Smooth muscle cell of the brain vasculature (primary cell): Measurements from ENCODE around the gene TP53.
A peak's percentile ranks its signal among the peaks of the same experiment; 100 is the strongest.

Experiments used
- DNase-seq: peaks from one replicate; pipeline ENCODE4 v3.0.0-alpha.2; 2012; ENCODE audit warnings: low read depth, low spot score

Gene TP53

DNA sequence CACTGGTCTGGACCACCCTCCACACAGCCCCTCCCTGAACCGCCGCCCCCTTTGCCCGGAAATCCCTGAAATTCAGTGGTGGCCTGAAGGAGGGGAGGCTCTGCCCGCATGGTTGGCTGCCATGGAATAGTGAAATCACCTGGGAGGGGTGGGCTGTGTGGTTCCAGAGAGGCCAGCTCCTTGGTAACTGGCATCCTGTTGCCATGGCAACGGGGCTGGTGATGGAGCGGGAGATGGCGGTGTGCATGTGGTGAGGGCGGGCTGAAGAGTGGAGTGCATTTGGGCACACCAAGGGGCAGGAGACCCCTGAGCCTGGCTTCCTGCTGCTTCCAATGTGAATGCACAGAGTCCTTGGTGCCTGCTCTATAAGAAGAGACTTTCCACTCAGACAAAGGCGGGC is 20.2 kb upstream of the TP53 start:
- no peak for DNase-seq

DNA sequence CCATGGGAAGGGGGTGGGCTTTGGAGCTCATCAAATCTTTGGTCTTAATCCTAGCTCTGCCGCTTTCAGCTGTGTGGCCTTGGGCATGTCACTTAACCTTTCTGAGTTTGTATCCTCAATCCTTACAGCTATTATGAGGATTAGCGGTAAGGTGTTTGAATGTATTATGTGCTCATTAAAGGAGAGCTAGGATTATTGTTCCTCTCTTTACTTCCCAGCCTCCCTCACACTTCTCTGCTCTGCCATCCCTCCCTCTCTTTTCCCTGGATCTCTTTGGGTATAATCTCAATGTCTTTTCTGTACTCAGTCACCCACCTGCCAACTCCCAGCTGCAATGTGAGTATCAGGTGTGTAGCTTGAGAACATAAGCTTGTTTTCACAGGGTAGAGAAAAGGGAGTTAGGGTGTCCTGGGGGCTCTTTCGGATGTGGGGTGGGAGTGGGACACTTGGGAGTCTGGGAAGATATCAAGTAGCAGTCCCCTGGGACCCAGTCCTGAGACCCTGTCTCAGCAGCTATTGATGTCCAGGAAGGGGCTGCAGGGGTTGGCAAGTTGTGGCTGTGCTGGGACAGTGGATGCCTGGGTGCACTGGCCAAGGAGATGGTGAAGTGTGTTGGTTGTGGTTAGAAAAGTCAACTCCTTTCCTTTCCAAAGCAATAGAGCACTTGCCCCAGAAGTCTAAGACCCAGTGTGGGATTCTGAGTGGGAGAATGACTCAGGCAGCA is 19.5 kb upstream of the TP53 start:
- no peak for DNase-seq

DNA sequence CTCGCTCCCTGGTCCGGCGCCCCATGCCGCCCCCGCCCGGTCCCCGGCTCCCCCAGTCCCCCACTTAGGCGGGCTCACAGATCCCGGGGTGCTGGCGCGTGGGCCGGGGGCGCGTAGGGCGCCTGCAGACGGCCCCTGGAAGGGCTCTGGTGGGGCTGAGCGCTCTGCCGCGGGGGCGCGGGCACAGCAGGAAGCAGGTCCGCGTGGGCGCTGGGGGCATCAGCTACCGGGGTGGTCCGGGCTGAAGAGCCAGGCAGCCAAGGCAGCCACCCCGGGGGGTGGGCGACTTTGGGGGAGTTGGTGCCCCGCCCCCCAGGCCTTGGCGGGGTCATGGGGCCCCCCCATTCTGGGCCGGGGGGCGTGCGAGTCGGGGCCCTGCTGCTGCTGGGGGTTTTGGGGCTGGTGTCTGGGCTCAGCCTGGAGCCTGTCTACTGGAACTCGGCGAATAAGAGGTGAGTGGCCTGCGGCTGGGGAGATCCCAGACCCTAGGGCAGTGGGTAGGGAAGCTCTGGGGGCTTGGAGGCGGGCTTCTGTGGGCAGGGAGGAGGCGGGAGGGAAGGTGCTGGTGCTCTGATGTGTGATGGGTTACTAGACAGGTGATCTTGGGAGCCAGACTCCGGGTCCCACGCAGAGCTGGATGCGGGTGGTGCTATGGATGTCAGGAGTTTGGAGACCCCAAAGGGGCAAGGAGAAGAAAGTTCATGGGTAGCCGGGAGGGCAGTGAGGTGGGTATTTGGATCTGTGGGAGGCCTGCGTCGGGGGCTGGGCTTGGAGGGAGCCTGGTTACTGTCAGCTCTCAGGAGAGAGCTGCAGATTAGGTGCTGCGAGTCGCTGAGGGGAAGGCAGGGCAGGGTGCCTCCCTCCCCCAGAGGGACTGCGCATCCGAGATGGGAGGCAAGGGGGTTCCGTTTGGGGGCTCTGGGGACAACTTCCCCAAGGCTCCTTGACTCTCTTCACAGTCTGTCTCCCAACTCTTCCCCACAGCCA is 18.3 kb upstream of the TP53 start:
- no peak for DNase-seq

DNA sequence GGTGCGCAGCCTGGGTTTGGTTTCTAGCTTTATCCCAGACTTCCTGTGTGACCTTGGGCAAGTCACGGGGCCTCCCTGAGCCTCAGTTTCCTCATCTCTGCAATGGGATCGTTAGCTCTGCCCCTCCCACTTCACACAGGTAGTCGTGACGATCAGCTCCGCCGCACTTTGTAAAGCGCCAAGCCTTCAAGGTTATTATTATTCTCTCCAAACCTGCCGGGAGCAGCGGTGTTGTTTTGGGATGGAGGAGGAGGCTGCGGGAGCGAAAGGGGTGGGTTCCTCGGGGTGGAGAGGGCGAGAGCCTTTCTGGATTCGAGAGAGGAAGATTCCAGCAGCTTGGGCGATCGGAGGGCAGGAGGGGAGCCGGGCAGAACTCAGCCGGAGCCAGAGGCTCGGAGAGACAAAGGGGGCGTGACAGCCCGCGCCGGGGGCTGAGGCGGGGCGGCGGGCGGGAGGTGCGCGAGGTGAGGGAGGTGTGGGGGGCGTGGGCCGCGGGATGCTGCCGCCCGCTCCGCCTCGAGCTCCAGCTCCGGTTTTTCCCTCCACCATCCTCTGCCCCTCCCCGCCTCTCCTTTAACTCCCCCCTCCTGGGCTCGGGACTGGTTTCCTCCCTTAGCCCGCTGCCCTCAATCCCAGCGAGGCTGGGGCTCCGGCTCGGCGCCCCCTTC is 17.4 kb upstream of the TP53 start, which contains the start of gene EFNB3:
EFNB3 (plus strand) TSS at position 602 of the 668 bp plus-strand sequence. CDS start 397 bp downstream, outside the sequence.
- no peak for DNase-seq

DNA sequence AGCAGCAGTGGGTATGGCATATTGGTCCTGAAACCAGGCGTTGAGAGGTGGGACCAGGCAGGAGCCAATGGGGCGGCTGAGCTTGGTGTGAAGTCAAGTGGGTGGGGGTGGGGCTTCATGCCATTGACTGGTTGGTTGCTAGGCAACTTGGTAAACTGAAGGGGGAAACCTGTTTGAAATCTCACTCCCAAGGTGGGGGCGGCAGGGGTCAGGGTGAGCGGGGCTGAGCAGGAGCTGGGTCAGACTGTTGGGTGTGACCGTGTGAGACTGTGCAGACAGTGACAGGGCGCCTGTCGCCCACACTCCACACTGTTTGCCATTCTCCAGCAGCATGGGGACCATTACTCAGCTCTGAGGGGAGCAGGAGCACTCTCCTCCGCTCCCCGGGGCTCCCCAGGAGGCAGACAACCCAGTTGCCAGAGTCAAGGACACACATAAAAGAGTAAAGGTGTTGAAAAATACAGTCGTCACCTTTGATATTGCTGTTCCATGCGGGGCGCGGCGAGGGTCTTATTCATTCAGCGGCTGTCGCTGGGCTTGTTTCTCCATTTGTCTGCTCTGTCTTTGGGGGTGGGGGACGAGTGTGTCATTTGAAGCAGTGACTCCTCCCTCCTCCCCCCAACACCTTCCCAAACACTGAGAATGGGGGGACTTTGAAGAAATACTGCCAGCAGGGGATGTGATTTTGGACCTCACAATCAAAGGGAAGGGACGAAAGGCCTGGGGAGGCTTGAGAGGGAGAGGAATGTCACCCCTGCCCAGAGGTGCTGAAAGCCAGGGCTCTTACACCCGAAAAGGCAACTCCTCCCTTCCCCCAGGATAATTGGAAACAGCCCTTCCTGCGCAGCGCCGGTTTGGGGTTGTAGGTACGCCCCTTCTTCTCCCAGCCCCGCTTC is 16.5 kb upstream of the TP53 start:
- no peak for DNase-seq

DNA sequence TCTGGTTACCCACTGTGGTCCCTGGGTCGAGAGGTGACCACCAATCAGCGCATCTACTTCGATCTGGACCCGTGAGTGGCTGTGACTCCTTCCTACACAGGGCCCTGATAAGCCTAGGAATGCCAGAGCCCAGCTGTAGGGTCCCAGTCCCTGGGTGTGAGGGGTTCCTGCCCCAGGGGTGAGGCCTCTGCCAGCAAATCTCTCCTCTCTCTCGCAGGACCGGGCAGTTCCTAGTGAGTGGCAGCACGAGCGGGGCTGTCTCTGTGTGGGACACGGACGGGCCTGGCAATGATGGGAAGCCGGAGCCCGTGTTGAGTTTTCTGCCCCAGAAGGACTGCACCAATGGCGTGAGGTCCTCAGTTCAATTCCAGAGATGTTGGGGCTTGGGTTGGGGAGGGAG is 15.5 kb upstream of the TP53 start:
- no peak for DNase-seq

DNA sequence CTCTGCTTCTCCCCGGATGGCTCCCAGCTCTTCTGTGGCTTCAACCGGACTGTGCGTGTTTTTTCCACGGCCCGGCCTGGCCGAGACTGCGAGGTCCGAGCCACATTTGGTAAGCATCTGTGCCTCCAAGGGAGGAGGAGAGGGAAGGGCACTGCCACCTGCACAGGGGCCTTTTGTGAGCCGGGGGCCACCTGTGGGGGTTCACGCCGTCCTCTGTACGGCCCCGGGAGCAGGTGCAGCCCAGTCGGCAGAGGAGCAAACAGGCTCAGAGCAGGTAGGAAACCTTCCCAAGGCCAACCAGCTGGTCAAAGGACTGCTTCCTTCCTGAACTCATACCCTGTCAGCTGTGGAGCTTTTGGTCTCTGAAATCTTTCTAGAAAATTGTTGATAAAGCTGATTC is 14.4 kb upstream of the TP53 start:
- no peak for DNase-seq

DNA sequence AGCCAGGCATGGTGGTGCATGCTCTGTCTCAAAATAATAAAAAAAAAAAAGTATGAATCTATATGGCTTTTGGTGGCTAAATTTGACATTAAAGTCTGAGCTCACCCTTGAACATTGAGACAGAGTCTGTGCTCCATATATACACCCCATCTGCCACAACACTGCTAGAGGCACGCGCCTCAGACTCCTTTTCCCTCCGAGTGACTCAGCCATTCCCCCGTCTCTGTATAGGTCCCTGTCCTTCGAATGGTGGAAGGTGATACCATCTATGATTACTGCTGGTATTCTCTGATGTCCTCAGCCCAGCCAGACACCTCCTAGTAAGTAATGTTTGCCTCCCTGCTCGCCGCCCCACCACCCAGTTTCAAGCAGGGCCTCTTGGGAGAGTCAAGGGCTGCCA is 13.2 kb upstream of the TP53 start:
- DNase-seq: no peak

DNA sequence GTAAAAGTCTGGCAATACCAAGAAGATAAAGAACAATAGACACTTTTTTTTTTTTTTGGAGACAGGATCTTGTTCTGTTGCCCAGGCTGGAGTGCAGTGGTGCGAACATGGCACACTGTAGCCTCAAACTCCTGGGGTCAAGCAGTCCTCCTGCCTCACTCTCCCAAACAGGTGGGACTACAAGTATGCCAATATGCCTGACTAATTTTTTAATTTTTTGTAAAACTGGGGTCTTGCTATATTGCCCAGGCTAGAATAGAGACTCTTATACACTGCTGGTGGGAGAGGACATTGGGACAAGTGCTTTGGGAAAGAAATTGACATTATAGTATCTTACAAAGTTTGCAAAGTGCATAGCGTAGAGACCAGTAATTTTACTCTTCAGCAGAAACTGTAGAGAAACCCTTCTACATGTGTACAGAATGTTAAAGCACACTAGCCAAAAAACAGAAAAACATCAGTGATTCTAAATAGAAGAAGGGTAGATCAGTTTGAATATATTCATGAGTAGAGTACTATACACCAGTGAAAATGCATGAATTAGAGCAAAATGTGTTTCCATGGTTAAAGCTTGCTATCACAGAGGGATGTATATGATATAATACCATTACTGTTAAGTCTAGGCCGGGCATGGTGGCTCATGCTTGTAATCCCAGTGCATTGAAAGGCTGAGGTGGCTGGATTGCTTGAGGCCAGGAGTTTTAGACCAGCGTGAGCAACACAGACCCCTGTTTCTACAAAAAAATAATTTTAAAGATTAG is 10.7 kb upstream of the TP53 start:
- DNase-seq: no peak

DNA sequence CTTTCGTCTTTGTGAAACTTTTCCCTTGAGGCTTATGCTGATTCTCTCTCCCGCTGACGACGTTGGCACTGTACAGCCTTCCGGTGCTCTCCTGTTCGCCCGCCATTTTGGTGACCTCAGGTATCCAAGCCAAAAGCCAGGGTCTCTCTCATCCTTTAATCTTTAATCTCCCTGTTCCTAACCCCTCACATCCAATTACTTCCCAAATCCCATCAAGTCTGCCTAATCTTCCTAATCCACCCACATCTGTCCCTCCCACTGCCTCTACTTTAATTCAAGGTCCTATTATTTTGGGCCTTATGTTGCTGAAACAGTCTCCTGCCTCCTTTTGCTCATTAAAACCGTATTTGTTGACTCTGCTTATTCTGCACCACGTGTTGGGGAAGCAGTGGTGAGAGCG is 8.3 kb upstream of the TP53 start:
- DNase-seq: no peak

DNA sequence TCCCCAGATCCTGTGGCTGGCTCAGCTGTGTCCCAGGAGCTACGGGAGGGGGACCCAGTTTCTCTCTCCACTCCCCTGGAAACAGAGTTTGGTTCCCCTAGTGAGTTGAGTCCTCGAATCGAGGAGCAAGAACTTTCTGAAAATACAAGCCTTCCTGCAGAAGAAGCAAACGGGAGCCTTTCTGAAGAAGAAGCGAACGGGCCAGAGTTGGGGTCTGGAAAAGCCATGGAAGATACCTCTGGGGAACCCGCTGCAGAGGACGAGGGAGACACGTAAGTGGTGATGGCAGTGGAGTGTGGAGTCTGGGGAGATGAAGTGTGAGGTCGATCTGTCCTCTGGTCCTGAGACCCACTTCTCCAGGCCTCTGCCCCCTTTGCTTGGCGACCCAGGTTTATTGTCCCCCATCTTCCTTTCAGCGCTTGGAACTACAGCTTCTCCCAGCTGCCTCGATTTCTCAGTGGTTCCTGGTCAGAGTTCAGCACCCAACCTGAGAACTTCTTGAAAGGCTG is 1.6 kb upstream of the TP53 start:
- DNase-seq: no peak

DNA sequence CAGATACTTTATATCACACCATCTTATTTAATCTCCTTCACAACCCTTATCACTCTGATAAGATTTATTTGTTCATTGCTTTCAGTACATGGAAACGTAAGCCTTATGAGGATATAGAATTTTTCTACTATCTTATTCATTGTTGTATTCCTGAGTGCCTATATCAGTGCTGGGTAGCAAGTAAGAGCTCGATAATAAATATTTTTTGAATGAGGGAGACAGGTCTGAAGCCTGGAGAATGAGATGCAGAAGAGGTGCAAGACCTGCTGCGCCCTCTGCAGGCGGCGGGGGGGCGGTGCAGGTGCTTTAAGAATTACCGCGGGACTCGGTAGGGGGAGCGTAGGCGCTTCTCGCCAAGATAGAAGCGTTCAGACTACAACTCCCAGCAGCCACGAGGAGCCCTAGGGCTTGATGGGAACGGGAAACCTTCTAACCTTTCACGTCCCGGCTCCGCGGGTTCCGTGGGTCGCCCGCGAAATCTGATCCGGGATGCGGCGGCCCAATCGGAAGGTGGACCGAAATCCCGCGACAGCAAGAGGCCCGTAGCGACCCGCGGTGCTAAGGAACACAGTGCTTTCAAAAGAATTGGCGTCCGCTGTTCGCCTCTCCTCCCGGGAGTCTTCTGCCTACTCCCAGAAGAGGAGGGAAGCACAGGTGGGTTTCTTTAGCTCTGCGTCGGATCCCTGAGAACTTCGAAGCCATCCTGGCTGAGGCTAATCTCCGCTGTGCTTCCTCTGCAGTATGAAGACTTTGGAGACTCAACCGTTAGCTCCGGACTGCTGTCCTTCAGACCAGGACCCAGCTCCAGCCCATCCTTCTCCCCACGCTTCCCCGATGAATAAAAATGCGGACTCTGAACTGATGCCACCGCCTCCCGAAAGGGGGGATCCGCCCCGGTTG is 868 bp upstream of the TP53 start, which contains the start of gene WRAP53:
WRAP53 (plus strand) TSS at position 570 of the 900 bp plus-strand sequence; CDS start at position 742, 172 bp downstream.
- peak; percentile 97 for DNase-seq

DNA sequence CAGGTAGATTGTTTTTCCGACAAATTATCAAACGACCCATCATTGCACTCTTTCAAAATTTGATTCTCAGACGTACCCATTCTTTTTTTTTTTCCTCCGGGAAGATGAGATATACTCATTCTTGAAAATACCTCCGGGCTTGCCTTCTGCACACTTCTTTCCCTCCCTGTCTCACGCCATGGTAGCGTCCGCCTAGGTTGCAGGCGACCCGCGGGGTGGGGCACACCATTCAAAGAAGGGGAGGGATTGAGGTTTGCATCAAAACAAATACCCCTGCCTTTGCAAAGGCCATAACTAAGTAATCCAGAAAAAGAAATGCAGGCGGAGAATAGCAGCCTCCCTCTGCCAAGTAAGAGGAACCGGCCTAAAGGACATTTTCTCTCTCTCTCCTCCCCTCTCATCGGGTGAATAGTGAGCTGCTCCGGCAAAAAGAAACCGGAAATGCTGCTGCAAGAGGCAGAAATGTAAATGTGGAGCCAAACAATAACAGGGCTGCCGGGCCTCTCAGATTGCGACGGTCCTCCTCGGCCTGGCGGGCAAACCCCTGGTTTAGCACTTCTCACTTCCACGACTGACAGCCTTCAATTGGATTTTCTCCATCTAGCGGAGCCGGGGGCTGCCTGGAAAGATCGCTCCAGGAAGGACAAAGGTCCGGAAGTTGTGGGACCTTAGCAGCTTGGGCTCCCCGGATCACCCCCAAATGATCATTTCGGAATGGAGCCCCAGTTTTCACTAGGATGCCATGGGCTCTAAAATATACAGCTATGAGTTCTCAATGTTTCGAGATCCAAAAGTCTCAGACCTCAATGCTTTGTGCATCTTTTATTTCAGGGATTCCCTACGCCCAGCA is 843 bp downstream of the TP53 start:
- peak; percentile 84 for DNase-seq

DNA sequence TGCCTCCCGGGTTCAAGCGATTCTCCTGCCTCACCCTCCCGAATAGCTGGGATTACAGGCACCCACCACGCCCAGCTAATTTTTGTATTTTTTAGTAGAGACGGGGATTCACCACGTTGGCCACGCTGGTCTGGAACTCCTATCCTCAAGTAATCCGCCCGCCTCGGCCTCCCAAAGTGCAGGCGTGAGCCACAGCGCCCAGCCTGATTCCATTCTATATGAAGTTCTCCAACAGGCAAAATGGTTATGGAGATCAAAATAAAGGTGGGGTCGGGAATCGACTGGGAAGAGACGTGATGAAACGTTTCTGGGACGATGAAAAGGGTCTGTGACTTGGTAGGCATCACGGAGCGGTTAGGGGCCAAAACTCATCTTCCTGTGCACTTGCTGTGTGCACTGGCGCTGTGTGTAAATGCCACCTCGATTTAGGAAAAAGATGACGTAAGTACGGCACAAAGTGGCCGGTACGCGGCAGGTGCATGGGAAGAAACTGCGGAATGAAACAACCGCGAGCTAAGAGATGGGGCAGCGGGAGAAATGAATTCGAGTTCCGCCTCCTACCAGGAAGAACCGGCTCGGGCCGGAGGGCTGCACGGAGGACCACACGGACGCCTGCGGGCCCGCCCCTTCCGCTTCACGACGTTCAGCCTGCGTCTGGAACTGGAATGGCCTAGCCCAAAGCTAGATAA is 1.6 kb downstream of the TP53 start:
- DNase-seq: no peak

DNA sequence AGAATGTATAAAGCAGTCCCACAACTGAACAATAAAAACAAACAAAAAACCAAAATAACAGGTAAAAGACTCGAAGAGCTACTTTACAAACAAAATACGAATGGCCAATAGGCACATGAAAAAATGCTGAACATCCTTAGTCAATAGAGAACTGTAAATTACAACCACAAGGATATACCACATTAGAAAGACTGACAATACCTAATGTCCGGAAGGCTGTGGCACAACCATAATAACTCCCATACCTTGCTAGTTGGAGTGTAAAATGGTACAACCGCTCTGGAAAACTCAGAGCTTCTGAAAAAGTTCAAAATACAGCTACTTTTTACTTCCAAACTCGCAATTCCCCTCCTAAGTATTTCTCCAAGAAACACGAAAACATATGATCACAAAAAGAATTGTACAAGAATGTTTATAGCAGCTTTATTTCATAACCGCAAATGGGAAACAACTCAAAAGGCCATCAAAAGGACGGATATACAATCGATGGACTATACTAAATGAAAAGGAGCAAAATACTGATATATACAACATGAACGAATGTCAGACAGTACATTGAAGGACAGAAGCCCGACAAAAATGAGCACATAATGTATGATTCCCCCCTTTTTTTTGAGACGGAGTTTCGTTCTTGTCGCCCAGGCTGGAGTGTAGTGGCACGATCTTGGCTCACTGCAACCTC is 2.3 kb downstream of the TP53 start:
- DNase-seq: no peak

DNA sequence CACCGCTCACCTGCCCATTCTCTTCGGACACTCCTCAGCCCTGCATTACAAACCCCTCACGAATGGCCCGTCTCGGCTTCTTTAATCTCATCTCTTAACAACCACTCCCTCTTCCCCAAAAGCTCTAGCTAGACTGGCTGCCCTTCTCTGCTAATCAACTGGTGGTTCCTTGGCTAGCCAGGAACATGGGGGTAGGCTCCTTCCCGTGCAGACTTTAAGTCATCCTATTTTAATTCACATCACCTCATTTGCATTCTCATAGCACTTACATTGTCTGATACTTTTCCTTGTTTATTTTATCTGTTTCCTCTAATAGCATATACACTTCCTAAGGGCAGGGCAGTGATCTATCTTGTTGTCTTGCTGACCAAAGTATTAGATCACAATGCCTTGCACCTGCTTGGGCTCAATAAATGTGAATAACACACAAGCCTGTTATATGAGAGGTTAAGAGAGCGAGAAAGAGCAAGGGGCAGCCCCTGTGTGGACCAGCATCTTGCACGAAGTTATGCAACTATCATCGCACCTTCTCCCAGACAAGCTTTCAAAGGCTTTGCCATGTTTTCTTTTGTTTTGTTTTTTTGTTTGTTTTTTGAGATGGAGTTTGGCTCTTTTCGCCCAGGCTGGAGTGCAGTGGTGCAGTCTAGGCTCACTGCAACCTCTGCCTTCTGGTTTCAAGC is 9.8 kb downstream of the TP53 start:
- DNase-seq: no peak
